ENCODE data around the gene MDN1.
"Not testable (repeated sequence)": the region's sequence is repeated elsewhere in the genome, so short reads cannot be mapped to it uniquely, and the experiment has no call there.

The MDN1 gene

DNA sequence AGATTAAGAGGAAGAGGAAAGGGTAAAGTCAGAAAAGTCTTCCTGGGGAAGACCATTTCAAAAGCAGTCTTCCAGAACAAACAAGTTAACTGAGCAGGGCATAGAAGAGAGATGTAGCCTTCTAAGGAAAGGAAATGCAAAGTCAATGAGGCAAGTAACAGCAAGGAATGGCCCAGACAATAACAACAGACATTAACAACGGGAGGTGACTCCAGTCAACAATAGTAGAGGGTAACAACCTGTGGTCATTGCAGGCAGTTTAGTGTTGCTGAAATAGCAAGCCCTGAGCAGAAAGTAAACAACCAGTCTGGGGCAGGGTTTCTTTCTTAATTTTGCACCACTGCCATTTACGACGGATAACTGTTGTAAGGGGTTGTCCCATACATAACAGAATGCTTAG, 2.1 kb downstream of the MDN1 start:
- no peak for DNase-seq

DNA sequence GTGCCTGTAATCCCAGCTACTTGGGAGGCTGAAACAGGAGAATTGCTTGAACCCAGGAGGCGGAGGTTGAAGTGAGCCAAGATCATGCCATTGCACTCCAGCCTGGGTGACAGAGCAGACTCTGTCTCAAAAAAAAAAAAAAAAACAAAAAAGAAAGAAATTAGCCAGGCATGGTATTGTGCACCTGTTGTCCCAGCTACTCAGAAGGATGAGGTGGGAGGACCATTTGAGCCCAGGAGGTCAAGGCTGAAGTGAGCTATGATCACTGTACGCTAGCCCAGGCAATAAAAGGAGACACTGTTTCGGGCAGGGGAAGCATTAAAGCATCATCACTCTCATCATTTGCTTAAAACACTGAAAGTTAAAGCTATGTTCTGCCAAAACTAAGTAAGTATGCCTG, 6.2 kb downstream of the MDN1 start:
- DNase-seq = not testable (repeated sequence)

DNA sequence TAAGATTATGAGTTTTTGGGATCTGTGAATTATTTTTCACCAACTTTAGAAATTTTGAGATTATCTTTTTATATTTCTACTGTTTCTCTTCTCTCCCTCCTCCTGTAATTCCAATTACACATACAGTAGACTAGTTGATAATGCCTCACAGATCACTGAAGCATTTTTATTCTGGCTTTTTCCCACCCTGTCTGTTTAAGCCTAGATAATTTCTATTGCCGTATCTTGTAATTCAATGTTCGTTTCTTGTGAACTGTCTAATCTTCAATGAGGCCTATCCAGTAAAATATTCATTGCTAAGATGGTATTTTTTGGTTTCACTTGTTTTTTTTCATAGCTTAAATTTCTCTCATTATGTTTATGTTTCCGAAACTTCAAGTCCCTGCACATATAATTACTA, 12.0 kb downstream of the MDN1 start:
- no peak for DNase-seq

DNA sequence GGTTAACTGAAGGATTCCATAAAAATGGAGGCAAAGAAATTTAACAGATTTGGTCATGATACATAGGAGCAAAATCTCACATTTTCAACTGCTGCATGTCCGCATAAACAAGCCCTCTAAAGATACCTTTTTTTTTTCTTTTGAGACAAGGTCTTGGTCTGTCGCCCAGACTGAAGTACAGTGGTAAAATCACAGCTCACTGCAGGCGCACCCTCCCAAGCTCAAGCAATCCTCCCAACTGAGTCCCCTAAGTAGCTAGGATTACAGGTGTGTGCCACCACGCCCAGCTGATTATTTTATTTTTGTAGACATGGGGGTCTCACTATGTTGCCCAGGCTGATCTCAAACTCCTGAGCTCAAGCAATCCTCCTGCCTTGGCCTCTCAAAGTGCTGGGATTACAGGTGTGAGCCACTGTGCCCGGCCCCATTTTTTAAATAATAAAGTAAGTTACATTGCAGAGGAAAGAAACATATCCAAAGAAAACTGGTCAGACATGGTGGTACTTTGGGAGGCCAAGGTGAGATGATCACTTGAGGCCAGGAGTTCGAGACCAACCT, 13.7 kb downstream of the MDN1 start:
- DNase-seq = no peak

DNA sequence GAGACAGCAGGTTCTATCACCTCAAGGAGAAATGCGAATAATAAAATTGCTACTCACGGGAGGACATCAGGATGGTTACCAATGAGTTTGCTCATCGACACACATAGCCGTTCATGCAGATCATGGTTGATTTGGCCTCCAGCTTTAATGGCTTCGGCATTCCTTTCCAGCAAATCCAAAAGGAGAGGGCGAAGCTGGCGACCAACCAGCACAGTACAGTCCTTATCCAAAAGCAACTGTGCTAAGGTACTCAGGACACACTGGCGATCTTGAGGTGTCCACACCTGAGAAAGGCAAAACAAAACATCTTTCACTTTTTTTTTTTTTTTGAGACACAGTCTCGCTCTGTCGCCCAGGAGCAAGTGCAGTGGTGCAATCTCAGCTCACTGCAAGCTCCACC, 16.3 kb downstream of the MDN1 start:
- no peak for DNase-seq

DNA sequence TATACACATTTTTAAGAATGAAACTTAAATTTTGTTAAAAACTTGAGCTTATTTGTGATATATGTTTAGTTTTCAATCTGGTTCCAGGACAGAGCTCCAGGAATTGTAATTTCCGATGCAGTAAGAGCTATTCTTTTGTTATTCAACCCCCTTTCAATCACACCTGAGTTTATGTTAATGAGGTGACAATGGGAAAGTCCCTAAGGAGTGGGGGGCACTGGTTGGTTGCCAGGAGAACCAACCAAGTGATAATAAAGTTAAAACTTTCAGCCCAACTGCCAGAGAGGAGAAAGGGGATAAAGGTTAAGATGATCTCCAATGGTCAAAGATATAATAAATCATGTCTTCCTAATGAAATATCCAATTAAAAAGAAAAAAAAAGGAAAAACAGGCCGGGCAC, 19.8 kb downstream of the MDN1 start:
- DNase-seq = no peak

DNA sequence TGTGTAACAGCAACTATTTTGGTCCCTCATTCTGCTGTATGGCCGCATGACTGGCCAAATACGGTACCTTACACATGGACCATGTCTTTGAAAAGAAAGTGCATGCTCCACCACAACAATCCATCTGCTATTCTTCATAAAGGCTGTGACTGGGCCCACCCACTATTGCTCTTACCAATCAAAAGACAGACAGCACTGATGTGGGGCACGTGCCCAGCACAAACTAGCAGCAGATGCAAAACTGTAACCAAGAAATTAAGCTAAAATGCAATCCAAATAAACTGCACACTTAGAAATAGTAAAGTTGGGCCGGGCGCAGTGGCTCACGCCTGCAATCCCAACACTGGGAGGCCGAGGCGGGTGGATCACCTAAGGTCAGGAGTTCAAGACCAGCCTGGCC, 20.5 kb downstream of the MDN1 start:
- no peak for DNase-seq

DNA sequence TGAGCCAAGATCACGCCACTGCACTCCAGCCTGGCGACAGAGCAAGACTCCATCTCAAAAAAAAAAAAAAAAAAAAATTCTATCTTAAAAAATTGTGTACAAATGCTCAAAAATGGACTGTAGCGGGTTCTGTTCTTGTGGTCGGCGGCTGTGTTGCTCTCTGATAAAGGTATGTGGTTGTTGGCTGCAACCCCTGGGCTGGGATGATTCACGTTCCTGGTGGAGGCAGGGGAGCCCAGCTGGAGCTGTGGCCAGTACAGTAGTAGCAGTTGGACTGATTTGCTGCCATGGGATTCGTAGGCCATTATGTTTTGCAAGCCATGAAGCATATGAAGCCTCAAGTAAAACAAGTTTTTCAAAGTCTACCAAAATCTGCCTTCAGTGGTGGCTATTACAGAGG, 22.3 kb downstream of the MDN1 start:
- no peak for DNase-seq

DNA sequence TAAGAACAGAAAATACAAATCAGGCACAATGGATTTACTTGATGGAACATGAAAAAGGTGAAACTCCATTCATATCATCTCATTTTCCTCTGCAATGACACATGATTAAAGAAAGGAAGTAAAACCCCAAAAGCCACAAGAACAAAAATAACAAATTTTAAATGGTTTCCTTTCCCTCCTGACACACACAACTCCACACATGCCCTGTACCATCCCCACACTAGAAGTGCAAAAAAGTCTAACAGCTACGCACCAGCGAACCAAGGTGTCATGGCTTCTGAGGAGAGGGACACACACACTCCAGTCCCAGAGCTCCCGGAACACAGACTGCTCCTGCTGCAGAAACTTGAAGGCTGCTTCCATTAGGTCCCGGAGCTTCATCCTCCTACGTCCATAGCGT, 25.3 kb downstream of the MDN1 start:
- DNase-seq = no peak

DNA sequence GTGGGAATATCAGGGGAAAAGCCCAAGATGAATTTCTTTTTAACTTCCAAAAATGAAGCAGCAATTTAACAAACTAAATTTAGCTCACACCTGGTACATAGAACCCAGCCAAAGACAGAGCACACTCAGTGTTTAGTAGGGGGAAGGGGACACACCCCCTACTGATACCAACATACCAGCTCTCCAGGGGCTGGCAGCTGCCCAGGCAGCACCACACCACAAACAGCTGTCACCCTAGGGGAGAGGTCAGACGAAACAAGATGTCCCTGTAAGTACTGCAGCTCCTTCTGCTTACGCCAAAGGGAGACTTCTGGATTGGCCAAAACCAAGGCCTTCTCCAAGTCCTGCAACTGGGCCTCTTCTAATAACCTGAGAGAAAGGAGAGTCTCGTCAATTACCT, 26.0 kb downstream of the MDN1 start:
- no peak for DNase-seq

DNA sequence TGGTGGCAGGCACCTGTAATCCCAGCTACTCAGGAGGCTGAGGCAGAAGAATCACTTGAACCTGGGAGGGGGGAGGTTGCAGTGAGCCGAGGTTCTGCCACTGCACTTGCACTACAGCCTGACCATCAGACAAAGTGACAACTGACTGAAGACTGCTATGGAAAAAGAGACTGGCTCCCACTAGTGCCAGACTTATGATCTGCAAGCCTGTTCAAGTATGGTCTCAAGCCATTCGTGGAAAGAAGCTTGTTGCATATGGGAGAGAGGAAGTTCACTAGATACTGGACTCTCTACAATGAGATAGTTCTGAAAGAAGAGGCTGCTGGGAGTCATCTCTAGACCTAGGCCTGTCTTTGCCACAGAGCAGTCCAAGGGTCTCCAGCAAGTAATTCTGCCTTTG, 26.7 kb downstream of the MDN1 start:
- no peak for DNase-seq

DNA sequence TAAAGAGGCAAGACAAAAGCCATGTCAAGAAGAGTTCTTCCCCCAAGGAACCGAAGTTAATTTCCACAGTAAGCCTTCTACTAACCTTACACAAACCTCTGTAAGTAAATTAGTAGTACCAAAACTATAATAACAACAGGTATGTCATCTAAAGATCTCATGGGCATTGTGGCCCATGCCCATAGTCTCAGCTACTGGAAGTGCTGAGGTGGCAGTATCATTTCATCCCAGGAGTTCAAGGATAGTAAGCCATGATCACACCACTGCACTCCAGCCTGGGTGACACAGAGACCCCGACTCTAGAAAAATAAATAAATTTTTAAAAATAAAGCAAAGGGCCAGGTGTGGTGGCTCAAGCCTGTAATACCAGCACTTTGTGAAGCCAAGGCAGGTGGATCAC, 29.2 kb downstream of the MDN1 start:
- DNase-seq = no peak

DNA sequence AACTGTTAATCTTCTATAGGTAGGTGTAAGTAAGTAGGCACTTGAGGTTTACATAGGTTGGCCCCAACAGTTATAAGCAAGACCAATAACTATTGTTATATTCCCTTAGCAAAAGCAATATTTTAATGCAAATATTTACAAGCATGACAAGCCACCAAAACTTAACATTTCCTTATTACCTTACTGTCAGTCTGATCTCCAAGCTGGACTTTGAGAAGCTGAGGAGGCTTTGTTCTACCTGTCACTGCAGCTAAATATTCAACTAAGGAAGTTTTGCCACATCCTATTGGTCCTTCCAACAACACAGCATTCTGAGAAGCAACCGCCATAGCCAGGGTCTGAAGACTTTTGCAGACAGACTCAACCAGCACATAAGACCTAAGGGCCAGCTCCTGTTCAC, 29.6 kb downstream of the MDN1 start:
- DNase-seq = no peak

DNA sequence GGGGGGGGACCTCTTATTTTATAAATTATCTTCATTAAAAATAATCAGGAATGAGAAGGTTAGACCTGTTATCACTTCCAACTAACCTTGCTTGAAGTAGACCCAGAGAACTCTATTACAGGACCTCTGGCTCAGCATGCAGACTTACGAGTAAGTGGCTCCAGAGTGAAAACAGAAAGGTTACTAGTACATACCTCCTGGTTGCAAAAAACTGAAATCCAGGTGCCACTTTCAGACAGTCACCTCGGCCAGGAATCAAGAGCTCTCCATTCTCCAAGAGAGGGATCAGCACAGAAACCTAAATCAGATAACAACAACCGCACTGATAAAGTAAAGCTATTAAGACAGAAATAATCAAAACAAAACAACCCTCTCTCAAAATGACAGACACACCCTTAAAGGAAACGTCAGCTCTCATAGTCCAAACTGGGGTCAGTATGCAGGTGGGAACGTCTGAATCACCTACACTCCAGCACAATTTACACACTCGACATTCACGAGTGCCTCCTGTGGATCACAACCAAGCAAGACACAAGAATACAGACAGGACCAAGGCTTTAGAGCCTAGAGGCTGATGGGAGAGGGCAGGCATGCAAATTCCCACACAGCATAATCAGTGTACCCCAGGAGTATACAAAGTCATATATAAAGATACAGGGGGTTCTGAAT, 31.8 kb downstream of the MDN1 start:
- DNase-seq = no peak

DNA sequence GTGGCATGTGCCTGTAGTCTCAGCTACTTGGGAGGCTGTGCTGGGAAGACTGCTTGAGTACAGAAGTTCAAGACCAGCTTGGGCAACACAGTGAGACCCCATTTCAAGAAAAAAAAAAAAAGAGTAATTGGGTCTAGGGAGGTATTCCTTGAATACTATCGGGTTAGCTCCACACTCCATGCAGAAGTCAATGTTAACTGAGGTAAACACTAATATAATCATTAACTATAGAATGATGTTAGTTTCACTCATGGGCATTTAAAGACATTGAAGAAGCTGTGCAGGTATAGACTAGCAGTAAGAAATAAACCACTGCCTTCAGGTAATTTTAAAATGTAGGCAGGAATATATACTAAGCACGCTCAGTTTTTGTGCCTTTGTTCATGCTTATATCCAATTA, 32.6 kb downstream of the MDN1 start:
- no peak for DNase-seq

DNA sequence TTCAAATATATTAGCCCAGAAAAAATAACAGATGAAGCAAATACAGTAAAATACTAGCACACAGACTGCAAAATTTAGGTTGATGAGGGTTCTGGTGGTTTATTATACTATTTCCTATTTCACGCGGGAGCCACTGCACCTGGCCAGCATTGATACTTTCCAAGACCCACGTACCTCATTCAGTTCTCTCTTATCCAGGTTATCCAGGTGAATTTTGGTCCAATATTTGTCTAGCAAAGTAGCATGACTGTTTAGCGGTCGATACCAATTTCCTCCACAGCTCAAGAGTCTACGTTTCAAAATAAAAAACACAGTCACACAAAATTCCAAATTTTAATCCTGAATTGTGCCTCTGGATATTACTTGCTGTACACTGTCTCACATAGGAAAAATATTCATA, 34.8 kb downstream of the MDN1 start:
- no peak for DNase-seq

DNA sequence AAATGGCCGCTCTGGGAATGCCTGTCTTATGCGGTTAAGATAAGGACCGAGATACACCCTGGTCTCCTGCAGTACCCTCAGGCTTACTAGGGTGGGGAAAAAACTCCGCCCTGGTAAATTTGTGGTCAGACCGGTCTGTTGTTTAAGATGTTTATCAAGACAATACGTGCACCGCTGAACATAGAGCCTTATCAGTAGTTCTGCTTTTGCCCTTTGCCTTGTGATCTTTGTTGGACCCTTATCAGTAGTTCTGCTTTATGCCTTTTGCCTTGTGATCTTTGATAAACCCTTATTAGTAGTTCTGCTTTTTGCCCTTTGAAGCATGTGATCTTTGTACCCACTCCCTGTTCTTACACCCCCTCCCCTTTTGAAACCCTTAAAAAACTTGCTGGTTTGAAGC, 36.3 kb downstream of the MDN1 start:
- not testable (repeated sequence) for DNase-seq

DNA sequence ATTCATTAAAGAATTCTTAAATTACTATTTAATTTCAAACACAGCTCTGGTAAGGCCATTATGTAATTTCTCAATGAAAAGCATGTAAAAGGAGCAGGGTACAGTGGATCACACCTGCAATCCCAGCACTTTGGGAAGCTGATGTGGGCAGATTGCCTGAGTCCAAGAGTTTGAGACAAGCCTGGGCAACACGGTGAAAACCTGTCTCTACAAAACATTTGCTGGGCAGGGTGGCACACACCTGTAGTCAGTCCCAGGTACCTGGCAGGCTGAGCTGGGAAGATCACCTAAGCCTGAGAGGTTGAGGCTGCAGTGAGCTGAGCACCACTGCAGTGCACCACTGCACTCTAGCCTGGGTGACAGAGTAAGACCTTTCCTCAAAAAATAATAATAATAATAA, 37.4 kb downstream of the MDN1 start:
- DNase-seq = no peak

DNA sequence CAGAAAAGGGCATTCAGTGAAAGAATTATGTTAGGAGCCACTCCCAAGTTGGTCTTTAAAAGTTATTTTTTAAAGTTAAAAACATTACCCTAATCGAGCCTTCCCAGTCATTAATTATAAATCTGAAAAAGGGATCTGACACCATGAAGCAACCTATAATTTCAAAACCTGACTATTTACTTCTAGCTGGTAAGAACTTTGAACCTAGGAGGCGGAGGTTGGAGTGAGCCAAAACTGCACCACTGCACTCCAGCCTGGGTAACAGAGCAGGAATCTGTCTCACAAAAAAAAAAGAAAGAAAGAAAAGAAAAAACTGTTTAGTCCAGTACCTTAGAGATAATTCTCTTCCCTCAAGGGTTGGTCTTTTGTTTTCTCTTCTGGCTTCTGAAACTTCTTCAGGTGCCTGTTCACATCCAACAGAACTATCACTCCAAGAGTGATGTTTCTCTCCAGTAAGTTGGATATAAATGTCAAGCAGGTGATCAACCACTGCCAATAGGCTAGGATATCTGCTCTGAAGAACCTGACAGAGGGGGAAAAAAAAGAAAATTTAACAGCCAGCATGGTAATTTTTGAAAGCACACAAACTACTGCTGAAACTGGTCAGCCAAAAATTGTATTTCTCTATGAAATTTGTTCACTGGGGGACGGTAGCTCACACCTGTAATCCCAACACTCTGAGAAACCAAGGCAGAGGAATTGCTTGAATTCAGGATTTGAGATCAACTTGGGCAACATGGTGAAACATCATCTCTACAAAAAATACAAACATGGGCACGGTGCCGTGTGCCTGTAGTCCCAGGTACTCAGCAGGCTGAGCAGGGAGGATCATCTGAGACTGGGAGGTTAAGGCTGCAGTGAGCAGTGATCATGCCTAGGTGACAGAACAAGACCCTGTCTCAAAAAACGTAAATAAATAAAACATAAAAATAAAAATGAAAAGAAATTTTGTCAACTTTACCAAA, 38.2 kb downstream of the MDN1 start:
- no peak for DNase-seq

DNA sequence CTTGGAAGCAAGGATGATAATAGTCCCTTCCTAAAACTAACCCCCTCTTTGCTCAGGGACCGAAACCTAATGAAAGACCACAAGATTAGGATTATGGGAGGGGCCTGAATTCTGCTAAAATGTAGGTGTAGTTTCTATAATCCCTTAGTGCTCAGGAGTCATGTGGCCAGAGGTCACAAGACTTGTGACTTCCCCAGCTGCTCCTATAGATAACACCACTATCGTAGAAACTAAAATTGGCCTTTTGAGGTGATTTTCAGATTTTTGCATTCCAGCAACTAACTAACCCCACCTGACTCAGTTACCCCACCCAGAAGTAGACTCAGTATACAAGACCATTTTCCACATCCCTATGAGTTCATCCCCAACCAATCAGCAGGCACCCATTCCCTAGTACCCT, 42.1 kb downstream of the MDN1 start:
- no peak for DNase-seq

DNA sequence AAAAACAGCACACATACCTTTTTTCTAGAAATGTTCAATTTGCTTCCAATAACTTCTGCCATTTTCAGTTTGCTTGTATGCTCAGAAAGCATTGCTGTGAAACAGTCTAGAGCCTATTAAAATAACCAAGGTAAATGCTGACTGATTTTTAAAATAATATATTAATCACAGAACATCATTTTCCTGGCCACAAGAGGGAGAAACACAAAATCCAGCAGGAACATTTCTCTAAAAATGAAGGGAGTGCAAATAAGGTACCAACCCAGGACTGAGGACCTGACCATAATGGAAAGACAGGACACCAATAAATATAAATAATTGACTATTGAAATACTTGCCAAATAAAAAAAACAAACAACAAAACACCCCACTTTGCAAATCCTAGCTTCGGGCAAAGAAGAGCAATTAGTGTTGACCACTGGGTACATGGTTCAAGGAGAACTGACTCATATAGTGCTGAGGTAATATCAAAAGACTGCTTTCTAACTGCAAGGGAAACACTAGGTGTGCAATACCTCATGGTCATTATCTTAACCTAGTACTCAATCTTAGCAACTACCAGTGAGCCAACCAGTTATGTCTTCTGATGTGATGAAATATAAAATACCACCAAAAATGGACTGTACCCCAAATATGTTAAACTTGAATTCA, 42.9 kb downstream of the MDN1 start:
- DNase-seq = no peak

DNA sequence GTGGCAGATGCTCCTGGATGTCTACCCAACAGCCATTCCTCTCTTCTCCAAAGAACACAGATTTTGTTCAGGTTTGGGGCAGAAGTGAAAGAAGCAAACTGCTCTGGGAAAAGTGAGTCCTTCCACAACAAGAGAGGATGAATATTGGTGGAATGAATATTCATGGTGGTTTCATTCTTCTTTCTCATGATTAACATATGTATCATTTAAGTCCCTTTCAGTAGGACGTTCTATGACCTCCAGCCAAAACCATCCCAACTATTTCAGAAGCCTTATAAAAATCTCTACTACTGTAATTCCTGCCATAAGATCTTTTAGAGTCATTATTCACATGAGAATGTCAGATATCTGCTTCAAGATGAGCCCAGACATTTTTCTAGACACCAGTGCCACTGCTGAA, 44.4 kb downstream of the MDN1 start:
- no peak for DNase-seq

DNA sequence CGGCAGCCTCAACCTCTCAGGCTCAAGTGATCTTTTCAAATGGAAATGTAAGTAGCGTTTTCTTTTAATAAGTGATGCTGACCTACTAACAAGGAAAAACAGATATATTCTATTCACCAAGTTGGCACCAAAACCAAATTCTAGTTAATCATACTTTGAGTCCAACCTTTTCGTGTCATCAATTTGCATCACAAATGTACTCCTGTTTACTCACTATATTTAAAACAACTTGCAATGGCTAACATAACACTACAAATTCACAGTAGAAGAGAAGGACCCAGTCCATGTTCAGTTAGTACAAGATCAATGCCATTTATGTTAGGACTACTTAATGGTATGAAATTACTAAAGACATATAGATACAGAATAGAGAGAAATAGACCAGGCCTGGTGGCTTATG, 50.0 kb downstream of the MDN1 start:
- DNase-seq = no peak

DNA sequence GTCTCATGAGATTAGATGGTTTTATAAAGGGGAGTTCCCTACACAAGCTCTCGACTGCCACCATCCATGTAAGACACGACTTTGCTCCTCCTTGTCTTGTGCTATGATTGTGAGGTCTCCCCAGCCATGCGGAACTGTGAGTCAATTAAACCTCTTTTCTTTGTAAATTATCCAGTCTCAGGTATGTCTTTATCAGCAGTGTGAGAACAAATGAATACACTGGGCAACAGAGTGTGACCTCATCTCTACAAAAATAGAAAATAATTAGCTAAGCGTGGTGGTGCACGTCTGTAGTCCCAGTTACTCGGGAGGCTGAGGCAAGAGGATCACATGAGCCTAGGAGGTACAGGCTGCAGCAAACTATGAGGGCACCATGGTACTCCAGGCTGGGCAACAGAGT, 51.3 kb downstream of the MDN1 start:
- DNase-seq = no peak
